Measurements from ENCODE around the gene VPS13A. TPM values are rescaled to one million over a fixed set of nuclear protein-coding genes. Genes with fewer than 3 reads are reported as not detected.
"Not testable (repeated sequence)": the region's sequence is repeated elsewhere in the genome, so short reads cannot be mapped to it uniquely, and the experiment has no call there.

VPS13A gene
- total RNA-seq, 1 donor from 2014 or later = 66.8 TPM

GRCh38 chr9:77392328-77392727 lies 215.0 kb downstream of the VPS13A start:
- H3K27me3 Mint-ChIP-seq (ENCODE audit: insufficient read depth, low read depth) = no peaks in the 10 kb centered on the region
- no peak overlapping the region for H3K27ac Mint-ChIP-seq
- no peak for DNase-seq (ENCODE audit: low spot score)
- Histone ChIP-seq H3K4me1 (no peaks in the 10 kb centered on the region), H2AFZ (replicated peaks) (no peak overlapping the region), H3K9me3 (ENCODE audit: low read depth) (no peaks in the 10 kb centered on the region), H3K9ac (no peak overlapping the region), H3F3A (ENCODE audit: low read depth) (no peaks in the 10 kb centered on the region), H4K20me1 (ENCODE audit: low read depth) (no peaks in the 10 kb centered on the region), H3K27ac (no peak overlapping the region), H3K4me2 (no peak overlapping the region), H3K4me3 (no peak overlapping the region), H3K36me3 (peaks cover 7% of the 10 kb centered on the region), H3K27me3 (no peaks in the 10 kb centered on the region), H3K79me2 (ENCODE audit: low read depth) (no peaks in the 10 kb centered on the region)
- no peak for TF ChIP-seq EZH2phosphoT487 (IDR thresholded peaks at IDR 0.05)
- TF ChIP-seq CTCF (IDR thresholded peaks at IDR 0.05) = no peak
- TF ChIP-seq EZH2 (IDR thresholded peaks at IDR 0.05) = no peak
- H3K9me3 Mint-ChIP-seq = peaks cover 2% of the 10 kb centered on the region
- no peaks in the 10 kb centered on the region for H3K36me3 Mint-ChIP-seq
- no peak overlapping the region for H3K4me3 Mint-ChIP-seq
- H3K4me1 Mint-ChIP-seq = no peaks in the 10 kb centered on the region

GRCh38 chr9:77398581-77398980 lies 221.2 kb downstream of the VPS13A start:
- H3K4me3 Mint-ChIP-seq; H3K36me3 ChIP-seq; H3K27ac Mint-ChIP-seq; H2AFZ ChIP-seq (replicated peaks); H3K4me2 ChIP-seq; H3K79me2 ChIP-seq (ENCODE audit: low read depth); DNase-seq (ENCODE audit: low spot score); H3F3A ChIP-seq (ENCODE audit: low read depth); H3K4me1 ChIP-seq; H3K36me3 Mint-ChIP-seq; H4K20me1 ChIP-seq (ENCODE audit: low read depth); H3K9me3 ChIP-seq (ENCODE audit: low read depth); H3K27me3 Mint-ChIP-seq (ENCODE audit: insufficient read depth, low read depth); H3K9me3 Mint-ChIP-seq; H3K27ac ChIP-seq; H3K4me3 ChIP-seq; H3K9ac ChIP-seq; H3K4me1 Mint-ChIP-seq; H3K27me3 ChIP-seq: not testable (repeated sequence)

- no peak overlapping the region for H3K4me2 ChIP-seq
Measured at GRCh38 chr9:77399964-77400363, 222.6 kb downstream of the VPS13A start.

GRCh38 chr9:77402286-77402685 lies 225.0 kb downstream of the VPS13A start:
- Mint-ChIP-seq H3K4me1 (no peaks in the 10 kb centered on the region), H3K9me3 (peaks cover 2% of the 10 kb centered on the region), H3K27ac (no peak overlapping the region), H3K4me3 (no peak overlapping the region), H3K36me3 (peaks cover 14% of the 10 kb centered on the region), H3K27me3 (ENCODE audit: insufficient read depth, low read depth) (no peaks in the 10 kb centered on the region)
- Histone ChIP-seq H3K9ac (no peak overlapping the region), H3K4me2 (no peak overlapping the region), H3K36me3 (peaks cover 6% of the 10 kb centered on the region), H3K79me2 (ENCODE audit: low read depth) (no peaks in the 10 kb centered on the region), H3K9me3 (ENCODE audit: low read depth) (no peaks in the 10 kb centered on the region), H3K4me1 (no peaks in the 10 kb centered on the region), H3F3A (ENCODE audit: low read depth) (no peaks in the 10 kb centered on the region), H3K27me3 (no peaks in the 10 kb centered on the region), H3K27ac (no peak overlapping the region), H4K20me1 (ENCODE audit: low read depth) (no peaks in the 10 kb centered on the region), H3K4me3 (no peak overlapping the region), H2AFZ (replicated peaks) (no peak overlapping the region)
- TF ChIP-seq EZH2 (IDR thresholded peaks at IDR 0.05) = no peak
- TF ChIP-seq CTCF (IDR thresholded peaks at IDR 0.05) = no peak
- no peak for TF ChIP-seq EZH2phosphoT487 (IDR thresholded peaks at IDR 0.05)
- no peak for DNase-seq (ENCODE audit: low spot score)

More at GRCh38 chr9:77399964-77400363, 222.6 kb downstream of the VPS13A start:
- H3K4me3 ChIP-seq = no peak overlapping the region
- H3K9ac ChIP-seq = no peak overlapping the region
- H3K27me3 ChIP-seq = no peaks in the 10 kb centered on the region
- no peaks in the 10 kb centered on the region for H3K27me3 Mint-ChIP-seq (ENCODE audit: insufficient read depth, low read depth)
- H3F3A ChIP-seq (ENCODE audit: low read depth) = no peaks in the 10 kb centered on the region
- no peaks in the 10 kb centered on the region for H3K9me3 ChIP-seq (ENCODE audit: low read depth)
- TF ChIP-seq EZH2 (IDR thresholded peaks at IDR 0.05) (no peak), EZH2phosphoT487 (IDR thresholded peaks at IDR 0.05) (no peak), CTCF (IDR thresholded peaks at IDR 0.05) (no peak)
- no peak overlapping the region for H3K4me3 Mint-ChIP-seq
- H3K36me3 Mint-ChIP-seq = peaks cover 3% of the 10 kb centered on the region
- DNase-seq (ENCODE audit: low spot score) = no peak
- H3K36me3 ChIP-seq = no peaks in the 10 kb centered on the region
- no peaks in the 10 kb centered on the region for H3K4me1 ChIP-seq
- H3K27ac ChIP-seq = no peak overlapping the region
- no peak overlapping the region for H3K27ac Mint-ChIP-seq
- H2AFZ ChIP-seq (replicated peaks) = no peak overlapping the region
- no peaks in the 10 kb centered on the region for H4K20me1 ChIP-seq (ENCODE audit: low read depth)
- H3K79me2 ChIP-seq (ENCODE audit: low read depth) = no peaks in the 10 kb centered on the region
- H3K4me1 Mint-ChIP-seq = no peaks in the 10 kb centered on the region
- no peaks in the 10 kb centered on the region for H3K9me3 Mint-ChIP-seq

Measured in neural progenitor cell (in vitro differentiated cells).